ENCODE data around the gene TAS2R31.
A peak's percentile ranks its signal among the peaks of the same experiment; 100 is the strongest.

DNA sequence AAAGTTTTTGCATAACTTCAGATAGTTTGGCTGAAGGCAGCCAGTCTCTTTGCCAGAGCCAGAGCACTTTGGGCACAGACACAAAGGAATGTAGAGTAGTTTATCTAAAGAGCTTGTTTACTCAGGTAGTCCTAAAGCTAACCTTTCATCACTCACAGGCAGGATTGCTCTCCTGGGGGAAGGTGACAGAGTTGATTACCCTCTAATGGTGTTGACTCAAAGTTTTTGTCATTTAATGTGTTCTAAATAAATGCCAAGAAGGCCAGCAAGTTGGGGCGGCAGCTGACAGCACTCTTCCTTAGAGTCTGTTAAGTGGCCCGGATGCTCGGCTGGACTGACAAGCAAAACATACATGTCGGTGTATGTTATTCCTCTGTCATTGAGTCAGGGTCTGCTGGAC lies 40.2 kb upstream of the TAS2R31 start:
- no peak for TF ChIP-seq ATF7 (IDR thresholded peaks at IDR 0.05)
- TF ChIP-seq ATF7 (CRISPR knock-in tag; IDR thresholded peaks at IDR 0.05), result no peak
- no peak for TF ChIP-seq ZNF709 (CRISPR knock-in tag; IDR thresholded peaks at IDR 0.05)
- TF ChIP-seq KAT2B (IDR thresholded peaks at IDR 0.05; ENCODE audit: borderline replicate concordance, low read depth, low read length), result no peak
- no peak for TF ChIP-seq ATM (IDR thresholded peaks at IDR 0.05; ENCODE audit: borderline replicate concordance)
- no peak for TF ChIP-seq POLR2A (IDR thresholded peaks at IDR 0.05; ENCODE audit: insufficient read depth in 1 of 2, low read depth in 2 of 2, low read length in 2 of 2)
- TF ChIP-seq, protein P1, sequence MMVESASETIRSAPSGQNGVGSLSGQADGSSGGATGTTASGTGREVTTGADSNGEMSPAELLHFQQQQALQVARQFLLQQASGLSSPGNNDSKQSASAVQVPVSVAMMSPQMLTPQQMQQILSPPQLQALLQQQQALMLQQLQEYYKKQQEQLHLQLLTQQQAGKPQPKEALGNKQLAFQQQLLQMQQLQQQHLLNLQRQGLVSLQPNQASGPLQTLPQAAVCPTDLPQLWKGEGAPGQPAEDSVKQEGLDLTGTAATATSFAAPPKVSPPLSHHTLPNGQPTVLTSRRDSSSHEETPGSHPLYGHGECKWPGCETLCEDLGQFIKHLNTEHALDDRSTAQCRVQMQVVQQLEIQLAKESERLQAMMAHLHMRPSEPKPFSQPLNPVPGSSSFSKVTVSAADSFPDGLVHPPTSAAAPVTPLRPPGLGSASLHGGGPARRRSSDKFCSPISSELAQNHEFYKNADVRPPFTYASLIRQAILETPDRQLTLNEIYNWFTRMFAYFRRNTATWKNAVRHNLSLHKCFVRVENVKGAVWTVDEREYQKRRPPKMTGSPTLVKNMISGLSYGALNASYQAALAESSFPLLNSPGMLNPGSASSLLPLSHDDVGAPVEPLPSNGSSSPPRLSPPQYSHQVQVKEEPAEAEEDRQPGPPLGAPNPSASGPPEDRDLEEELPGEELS (CRISPR knock-in tag; IDR thresholded peaks at IDR 0.05), result peak; percentile 62
- TF ChIP-seq ZNF451 (CRISPR knock-in tag; IDR thresholded peaks at IDR 0.05), result no peak
- no peak for TF ChIP-seq ZNF20 (CRISPR knock-in tag; IDR thresholded peaks at IDR 0.05)
- no peak for TF ChIP-seq DMAP1 (CRISPR knock-in tag; IDR thresholded peaks at IDR 0.05)
- TF ChIP-seq NR2C2 (CRISPR knock-in tag; IDR thresholded peaks at IDR 0.05; ENCODE audit: borderline replicate concordance), result no peak
- TF ChIP-seq CREB1 (IDR thresholded peaks at IDR 0.05), result no peak
- TF ChIP-seq CREB1 (CRISPR knock-in tag; IDR thresholded peaks at IDR 0.05), result no peak
- no peak for TF ChIP-seq KDM5B (CRISPR knock-in tag; IDR thresholded peaks at IDR 0.05; ENCODE audit: borderline replicate concordance)
